Thyroid gland (tissue), 4 donors: ENCODE measurements around the gene TNFSF9. TPM values are rescaled to one million over a fixed set of nuclear protein-coding genes. Genes with fewer than 3 reads are reported as not detected.
"Not testable (repeated sequence)": the region's sequence is repeated elsewhere in the genome, so short reads cannot be mapped to it uniquely, and the experiment has no call there.

Experiments used
- DNase-seq, 2 donors: peaks; one replicate each; pipeline ENCODE4 v3.0.0-alpha.2; 2019
- H3K27ac ChIP-seq, 3 donors: fragments of 200-600 bp; sonication (generic); 1 replicate in 2 of 3; 2 replicates in 1 of 3; pipeline ENCODE4 v1.5.1; 2016 to 2019; ENCODE audit warnings: mild to moderate bottlenecking in 1 of 3, moderate library complexity in 1 of 3
- H3K27me3 ChIP-seq: fragments of 200-600 bp; sonication (generic); one replicate; pipeline ENCODE4 v1.5.1; 2019
- H3K36me3 ChIP-seq, 2 donors: fragments of 200-600 bp; sonication (generic); one replicate each; pipeline ENCODE4 v1.5.1; 2016 to 2019
- H3K4me1 ChIP-seq, 2 donors: fragments of 200-600 bp; sonication (generic); one replicate each; pipeline ENCODE4 v1.5.1; 2017 to 2019
- H3K4me3 ChIP-seq, 3 donors: fragments of 200-600 bp; sonication (generic); replicated peaks in 1 of 3; 1 replicate in 2 of 3; 2 replicates in 1 of 3; pipeline ENCODE4 v1.5.1; 2016; ENCODE audit warnings: mild to moderate bottlenecking in 1 of 3
- H3K9me3 ChIP-seq: fragments of 200-600 bp; sonication (generic); one replicate; pipeline ENCODE4 v1.5.1; 2017
- CTCF ChIP-seq, 6 experiments: fragments of 200-600 bp in 3 of 6; fragments of 450-650 bp in 3 of 6; sonication (generic) in 3 of 6; IDR thresholded peaks; one replicate each; pipeline ENCODE4 v1.5.1; 2016 to 2019; ENCODE audit warnings: antibody characterized with exemption in 6 of 6, mild to moderate bottlenecking in 2 of 6, inconsistent platforms in 1 of 6, moderate library complexity in 1 of 6
- POLR2A ChIP-seq, 2 donors: fragments of 450-650 bp; IDR thresholded peaks; one replicate each; pipeline ENCODE4 v1.6.1; 2017; ENCODE audit warnings: antibody characterized with exemption in 2 of 2, mild to moderate bottlenecking in 2 of 2, moderate library complexity in 1 of 2
- WGBS, 2 donors: methylation state at CpG; one replicate each; pipeline ENCODE4 v1.1.5; 2017; 5-methylcytosine and 5-hydroxymethylcytosine counted together
- intact Hi-C: fragments of 100-400 bp; cut with DNase I; formaldehyde crosslinking; loops from one replicate; pipeline ENCODE4 v1.15.1; 2023
- total RNA-seq, 4 donors: library from RNA; depleted of rRNA; stranded (reverse); fragments of >200 nt; gene quantifications; one replicate each; pipeline ENCODE4 v1.2.3, GENCODE V29; 2016

The TNFSF9 gene
- total RNA-seq, 4 donors from 2014 or later: 0.45 to 0.54 TPM; not detected in 2

- 84 to 100% methylated on average over 3 of the region's 3 CpGs for WGBS, 2 donors
- intact Hi-C loops: no loop called here
- Histone ChIP-seq H3K27me3 (no peaks in the 10 kb centered on the region), H3K27ac (no peak overlapping the region), H3K36me3 (no peaks in the 10 kb centered on the region), H3K4me1 (no peaks in the 10 kb centered on the region), H3K9me3 (no peaks in the 10 kb centered on the region), H3K4me3 (no peak overlapping the region)
- TF ChIP-seq CTCF (IDR thresholded peaks at IDR 0.05) (no peak), POLR2A (IDR thresholded peaks at IDR 0.05) (no peak)
- DNase-seq: no peak
Observed at GRCh38 chr19:6551091-6551490, 20.3 kb downstream of the TNFSF9 start.

GRCh38 chr19:6551607-6552450 lies 21.0 kb downstream of the TNFSF9 start:
- intact Hi-C loops: no loop called here
- TF ChIP-seq POLR2A (IDR thresholded peaks at IDR 0.05): no peak
- TF ChIP-seq CTCF (IDR thresholded peaks at IDR 0.05): no peak
- 20 to 26% methylated on average over 9 to 25 of the region's 28 CpGs for WGBS, 2 donors
- Histone ChIP-seq H3K4me1 (no peaks in the 10 kb centered on the region), H3K4me3 (no peak overlapping the region), H3K27ac (no peak overlapping the region), H3K36me3 (no peaks in the 10 kb centered on the region), H3K27me3 (no peaks in the 10 kb centered on the region), H3K9me3 (no peaks in the 10 kb centered on the region)
- peak in 1 of 2 donors; percentile 2 for DNase-seq

- intact Hi-C loops: no loop called here
- H3K27ac ChIP-seq: no peak overlapping the region
- 92 to 95% methylated on average over 2 of the region's 2 CpGs for WGBS, 2 donors
- no peak for TF ChIP-seq CTCF (IDR thresholded peaks at IDR 0.05)
- TF ChIP-seq POLR2A (IDR thresholded peaks at IDR 0.05): no peak
- H3K4me3 ChIP-seq: no peak overlapping the region
- no peaks in the 10 kb centered on the region for H3K9me3 ChIP-seq
- no peaks in the 10 kb centered on the region for H3K27me3 ChIP-seq
- no peak for DNase-seq
- no peaks in the 10 kb centered on the region for H3K36me3 ChIP-seq
- no peaks in the 10 kb centered on the region for H3K4me1 ChIP-seq
Observed at GRCh38 chr19:6556043-6556449, 25.2 kb downstream of the TNFSF9 start.

GRCh38 chr19:6556480-6557195 lies 25.8 kb downstream of the TNFSF9 start:
- H3K4me3 ChIP-seq: no peak overlapping the region
- H3K27ac ChIP-seq: no peak overlapping the region
- H3K36me3 ChIP-seq: no peaks in the 10 kb centered on the region
- H3K27me3 ChIP-seq: no peaks in the 10 kb centered on the region
- no peaks in the 10 kb centered on the region for H3K9me3 ChIP-seq
- intact Hi-C loops: no loop called here
- no peaks in the 10 kb centered on the region for H3K4me1 ChIP-seq
- 65 to 66% methylated on average over 11 of the region's 11 CpGs for WGBS, 2 donors
- TF ChIP-seq POLR2A (IDR thresholded peaks at IDR 0.05): no peak
- no peak for TF ChIP-seq CTCF (IDR thresholded peaks at IDR 0.05)
- no peak for DNase-seq

DNA sequence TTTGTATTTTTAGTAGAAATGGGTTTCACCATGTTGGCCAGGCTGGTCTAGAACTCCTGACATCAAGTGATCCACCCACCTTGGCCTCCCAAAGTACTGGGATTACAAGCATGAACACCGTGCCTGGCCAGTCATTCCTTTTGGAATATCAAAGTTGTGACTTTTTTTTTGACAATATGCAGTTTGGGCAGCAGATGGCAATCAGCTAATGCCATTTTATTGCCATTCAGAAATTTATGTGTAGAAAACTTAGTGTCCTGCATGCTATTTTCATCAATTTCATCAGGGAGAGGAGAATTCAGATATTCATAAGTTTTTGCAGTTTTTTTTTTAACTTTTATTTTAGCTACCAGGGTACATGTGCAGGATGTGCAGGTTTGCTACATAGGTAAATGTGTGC lies 31.6 kb downstream of the TNFSF9 start:
- DNase-seq, intact Hi-C loops, H3K36me3 ChIP-seq, H3K9me3 ChIP-seq, H3K27ac ChIP-seq, H3K4me1 ChIP-seq, H3K27me3 ChIP-seq, H3K4me3 ChIP-seq: not testable (repeated sequence)
- WGBS, 2 donors: 44 to 78% methylated on average over 1 of the region's 1 CpG
